ENCODE measurements around the gene RCAN1. TPM values are rescaled to one million over a fixed set of nuclear protein-coding genes. Genes with fewer than 3 reads are reported as not detected.

The RCAN1 gene
- total and polyA plus RNA-seq, 2 of the 8 experiments (the other 6 are each of a cell fraction or from before 2014, with no cell fraction given): 1.7 to 6.4 TPM

DNA sequence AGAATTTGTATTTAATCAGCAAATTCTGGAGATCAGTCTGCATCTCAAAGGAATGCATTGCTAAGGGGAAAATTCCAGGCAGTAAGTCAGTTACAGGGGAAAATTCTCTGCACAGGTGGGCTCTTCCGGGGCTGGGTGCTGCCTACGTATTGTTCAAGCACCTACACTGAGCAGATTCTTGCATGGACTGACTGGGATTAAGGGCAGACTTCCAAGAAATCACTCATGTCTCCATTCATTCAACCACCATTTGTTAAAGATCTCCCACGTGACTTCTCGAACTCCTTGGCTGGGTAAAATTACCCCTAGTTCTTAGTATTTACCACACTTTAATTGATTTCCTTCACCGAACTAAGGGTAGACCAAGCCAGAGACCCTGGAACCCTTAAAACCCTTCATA is 74.7 kb downstream of the RCAN1 start:
- no peak overlapping the region for H3K4me2 ChIP-seq (ENCODE audit: insufficient read depth in 1 of 2, low read depth in 2 of 2, low read length in 2 of 2)
- no peak overlapping the region for H2AFZ ChIP-seq (ENCODE audit: low read length)
- FAIRE-seq (no peak), DNase-seq (ENCODE audit: low read depth in 1 of 2, low spot score in 2 of 2) (no peak)
- no peaks in the 10 kb centered on the region for H3K79me1 ChIP-seq (ENCODE audit: low read depth, low read length)
- no peak overlapping the region for H3K18ac ChIP-seq (ENCODE audit: extremely low read depth, low read length)
- H2BK20ac ChIP-seq (ENCODE audit: low read length): no peak overlapping the region
- H3K79me2 ChIP-seq (ENCODE audit: control insufficient read depth in 1 of 2, insufficient read depth in 2 of 2, low read length in 2 of 2): no peaks in the 10 kb centered on the region
- no peak overlapping the region for H4K8ac ChIP-seq (ENCODE audit: extremely low read depth, insufficient read depth, low read length)
- H4K5ac ChIP-seq (ENCODE audit: insufficient read length, low read depth, low read length): no peak overlapping the region
- WGBS, 2 experiments (ENCODE audit: extremely low coverage in 1 of 2, insufficient coverage in 1 of 2, insufficient read length in 1 of 2, insufficient replicate concordance in 2 of 2, low coverage in 1 of 2, low lambda C conversion rate in 2 of 2, missing lambda C conversion rate in 1 of 2): 93% methylated on average over 5 of the region's 5 CpGs; no CpG with 5 or more reads in 1 of the 2 experiments
- H2AK5ac ChIP-seq (ENCODE audit: low read depth, low read length): no peak overlapping the region
- no peak overlapping the region for H3K4ac ChIP-seq (replicated peaks; ENCODE audit: insufficient read length, low read depth, low read length)
- no peak overlapping the region for H3K23ac ChIP-seq (ENCODE audit: insufficient read length)
- H3K9me3 ChIP-seq (ENCODE audit: insufficient read depth in 2 of 2, low read depth in 1 of 2, low read length in 1 of 2): 0 out of 4 replicates have a peak, but pooled peaks cover 0 to 2% of the 10 kb centered on the region in 2 experiments
- ChIA-PET POLR2A (ENCODE audit: partially characterized antibody) (no interaction called here), CTCF (ENCODE audit: partially characterized antibody) (interaction anchor here (1.0 to 1.3 kb wide), 3 partner anchors 14 to 23 kb away, joined by 3 to 8 read pairs (median 4); no protein-coding TSS in a partner anchor)
- H3K27me3 ChIP-seq (replicated peaks in 1 of 4; ENCODE audit: control insufficient read depth in 3 of 4, extremely low read depth in 1 of 4, insufficient read depth in 3 of 4, low read length in 3 of 4): no peaks in the 10 kb centered on the region; a peak in 1 of 7 replicates
- no peak for TF ChIP-seq SP2 (IDR thresholded peaks at IDR 0.05; ENCODE audit: low read length)
- TF ChIP-seq EGR1 (IDR thresholded peaks at IDR 0.05; ENCODE audit: borderline replicate concordance, low read depth, low read length): no peak
- no peak for TF ChIP-seq NRF1 (IDR thresholded peaks at IDR 0.05; ENCODE audit: low read depth, low read length)
- no peak for TF ChIP-seq KDM1A (IDR thresholded peaks at IDR 0.05; ENCODE audit: borderline replicate concordance, low read length)
- TF ChIP-seq KDM5A (IDR thresholded peaks at IDR 0.05; ENCODE audit: low read length): no peak
- H3K9ac ChIP-seq (replicated peaks in 1 of 4; ENCODE audit: extremely low read depth in 1 of 4, low read depth in 3 of 4, low read length in 3 of 4): no peak overlapping the region
- H3K36me3 ChIP-seq (ENCODE audit: control insufficient read depth in 2 of 4, insufficient read depth in 4 of 4, low read length in 3 of 4): no peaks in the 10 kb centered on the region
- H2BK12ac ChIP-seq (ENCODE audit: low read depth, low read length): no peak overlapping the region
- H3K27ac ChIP-seq (ENCODE audit: low read depth, low read length): no peak overlapping the region
- no peak overlapping the region for H3K14ac ChIP-seq (ENCODE audit: insufficient read length)
- no peak overlapping the region for H2BK15ac ChIP-seq (ENCODE audit: low read length)
- H2BK120ac ChIP-seq (replicated peaks; ENCODE audit: low read depth, low read length): no peak overlapping the region
- no peak overlapping the region for H3K4me3 ChIP-seq (ENCODE audit: extremely low read depth in 1 of 4, insufficient read depth in 2 of 4, low read depth in 3 of 4, low read length in 4 of 4)
- no peaks in the 10 kb centered on the region for H3K23me2 ChIP-seq (ENCODE audit: low read depth, low read length)
- H2BK5ac ChIP-seq (ENCODE audit: low read depth, low read length): no peak overlapping the region
- H3K4me1 ChIP-seq (replicated peaks in 1 of 4; ENCODE audit: control insufficient read depth in 3 of 4, insufficient read depth in 4 of 4, low read length in 3 of 4): peaks cover 0 to 6% (median 0%) of the 10 kb centered on the region in 4 experiments; a peak in 1 of 7 replicates
- H3K56ac ChIP-seq (replicated peaks; ENCODE audit: insufficient read length, low read depth, low read length): no peak overlapping the region
- no peaks in the 10 kb centered on the region for H4K20me1 ChIP-seq (replicated peaks in 1 of 2; ENCODE audit: control insufficient read depth in 1 of 2, insufficient read depth in 2 of 2, low read length in 2 of 2)
- H4K91ac ChIP-seq (replicated peaks; ENCODE audit: insufficient read length, low read length): no peak overlapping the region
